WERI-Rb-1 (cell line): ENCODE data around the gene MYO7B.

Source experiments
- DNase-seq: peaks from one replicate; pipeline ENCODE4 v3.0.0-alpha.2; 2020
- H3K27ac ChIP-seq: fragments of 250-450 bp; sonication (Bioruptor Pico); 2 replicates; pipeline ENCODE4 v1.5.1; 2020; ENCODE audit warnings: mild to moderate bottlenecking, moderate library complexity
- H3K27me3 ChIP-seq: fragments of 250-450 bp; sonication (Bioruptor Pico); 2 replicates; pipeline ENCODE4 v1.5.1; 2021; ENCODE audit warnings: mild to moderate bottlenecking, low read depth, moderate library complexity; ENCODE audit not compliant: insufficient read depth, severe bottlenecking
- H3K36me3 ChIP-seq: fragments of 250-450 bp; sonication (Bioruptor Pico); 2 replicates; pipeline ENCODE4 v1.5.1; 2020; ENCODE audit warnings: mild to moderate bottlenecking, moderate library complexity
- H3K4me3 ChIP-seq: 2 replicates; pipeline ENCODE4 v1.5.1; 2011; ENCODE audit warnings: low read depth, mild to moderate bottlenecking, control low read depth, low read length
- H3K9me3 ChIP-seq: fragments of 250-450 bp; sonication (Bioruptor Pico); 2 replicates; pipeline ENCODE4 v1.5.1; 2021; ENCODE audit warnings: mild to moderate bottlenecking, moderate library complexity; ENCODE audit not compliant: severe bottlenecking
- TF ChIP-seq, protein P1 (sequence below): IDR thresholded peaks from 2 replicates; pipeline ENCODE4 v1.5.1; 2011; ENCODE audit warnings: low read depth, mild to moderate bottlenecking, control low read depth, inconsistent platforms, low read length

MYO7B gene

DNA sequence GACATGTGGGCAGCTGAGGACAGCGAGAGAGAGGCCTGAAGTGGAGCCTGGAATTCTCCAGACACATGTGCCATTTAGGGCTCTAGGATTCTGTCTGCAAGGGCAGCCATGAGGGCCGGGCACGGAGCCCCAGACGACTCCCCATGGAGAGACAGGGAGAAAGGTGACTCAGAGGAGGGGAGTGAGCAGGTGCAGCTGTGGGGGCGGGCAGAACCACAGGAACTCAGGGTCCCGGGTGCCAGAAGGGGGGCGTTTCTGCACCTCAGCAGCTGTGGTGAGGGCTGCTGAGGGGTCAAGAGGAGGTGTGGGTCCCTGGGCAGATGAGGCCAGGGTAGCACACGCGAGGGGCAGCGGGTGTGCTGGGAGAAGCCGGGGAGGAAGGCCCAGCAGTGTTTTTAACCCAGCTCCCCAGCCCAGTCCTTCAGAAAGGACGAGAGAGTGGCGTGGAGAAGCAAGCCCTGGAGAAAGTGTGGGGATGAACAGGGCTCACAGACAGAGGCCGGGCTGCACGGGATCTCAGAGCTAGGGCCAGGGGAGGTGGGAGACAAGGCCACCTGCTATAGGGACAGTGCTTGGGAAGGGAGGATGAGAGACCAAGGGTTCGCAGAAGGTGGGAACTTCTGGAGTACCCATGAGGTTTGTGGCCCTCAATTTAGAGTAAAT lies 118.1 kb downstream of the MYO7B start:
- Histone ChIP-seq H3K27me3 (no peaks in the 10 kb centered on the region), H3K36me3 (no peaks in the 10 kb centered on the region), H3K9me3 (no peaks in the 10 kb centered on the region), H3K27ac (no peak overlapping the region), H3K4me3 (no peak overlapping the region)
- TF ChIP-seq, protein P1, sequence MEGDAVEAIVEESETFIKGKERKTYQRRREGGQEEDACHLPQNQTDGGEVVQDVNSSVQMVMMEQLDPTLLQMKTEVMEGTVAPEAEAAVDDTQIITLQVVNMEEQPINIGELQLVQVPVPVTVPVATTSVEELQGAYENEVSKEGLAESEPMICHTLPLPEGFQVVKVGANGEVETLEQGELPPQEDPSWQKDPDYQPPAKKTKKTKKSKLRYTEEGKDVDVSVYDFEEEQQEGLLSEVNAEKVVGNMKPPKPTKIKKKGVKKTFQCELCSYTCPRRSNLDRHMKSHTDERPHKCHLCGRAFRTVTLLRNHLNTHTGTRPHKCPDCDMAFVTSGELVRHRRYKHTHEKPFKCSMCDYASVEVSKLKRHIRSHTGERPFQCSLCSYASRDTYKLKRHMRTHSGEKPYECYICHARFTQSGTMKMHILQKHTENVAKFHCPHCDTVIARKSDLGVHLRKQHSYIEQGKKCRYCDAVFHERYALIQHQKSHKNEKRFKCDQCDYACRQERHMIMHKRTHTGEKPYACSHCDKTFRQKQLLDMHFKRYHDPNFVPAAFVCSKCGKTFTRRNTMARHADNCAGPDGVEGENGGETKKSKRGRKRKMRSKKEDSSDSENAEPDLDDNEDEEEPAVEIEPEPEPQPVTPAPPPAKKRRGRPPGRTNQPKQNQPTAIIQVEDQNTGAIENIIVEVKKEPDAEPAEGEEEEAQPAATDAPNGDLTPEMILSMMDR = no peak
- no peak for DNase-seq

DNA sequence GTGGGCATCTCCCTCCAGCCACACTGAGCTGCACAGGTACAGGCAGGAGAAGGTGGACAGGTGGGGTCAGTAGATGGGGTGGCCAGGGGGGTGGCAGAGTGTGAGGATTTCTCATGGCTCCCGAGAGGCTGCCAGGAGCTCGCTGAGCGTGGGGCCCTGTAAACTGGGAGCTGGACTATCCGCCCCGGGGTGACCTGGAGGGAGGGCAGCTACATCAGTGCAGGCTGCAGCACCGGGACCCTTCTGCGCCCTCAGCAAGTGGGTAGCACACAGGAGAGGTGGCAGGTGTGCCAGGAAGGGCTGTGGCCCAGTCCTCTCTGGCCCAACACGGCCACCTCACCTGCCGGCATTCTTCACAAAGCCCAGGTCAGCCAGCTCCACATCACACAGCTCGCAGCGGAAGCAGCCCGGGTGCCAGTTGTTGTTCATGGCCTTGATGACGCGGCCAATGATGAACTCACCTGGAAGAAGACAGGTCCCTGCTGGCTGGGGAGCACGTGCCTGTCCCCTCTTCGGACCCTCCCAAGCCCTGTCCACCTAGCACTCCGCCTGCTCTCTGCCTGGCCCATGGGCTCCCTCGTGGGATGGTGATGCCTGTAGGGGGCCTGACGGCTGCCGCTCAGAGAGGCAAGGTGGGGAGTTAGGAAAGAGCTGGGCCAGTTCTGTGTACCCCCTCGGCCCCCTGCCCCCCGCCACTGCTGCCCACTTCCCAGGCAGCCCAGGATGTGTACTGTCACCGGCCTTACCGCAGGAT lies 118.8 kb downstream of the MYO7B start:
- Histone ChIP-seq H3K4me3 (no peak overlapping the region), H3K27ac (no peak overlapping the region), H3K36me3 (no peaks in the 10 kb centered on the region), H3K9me3 (no peaks in the 10 kb centered on the region), H3K27me3 (no peaks in the 10 kb centered on the region)
- no peak for DNase-seq
- TF ChIP-seq, protein P1 = no peak

DNA sequence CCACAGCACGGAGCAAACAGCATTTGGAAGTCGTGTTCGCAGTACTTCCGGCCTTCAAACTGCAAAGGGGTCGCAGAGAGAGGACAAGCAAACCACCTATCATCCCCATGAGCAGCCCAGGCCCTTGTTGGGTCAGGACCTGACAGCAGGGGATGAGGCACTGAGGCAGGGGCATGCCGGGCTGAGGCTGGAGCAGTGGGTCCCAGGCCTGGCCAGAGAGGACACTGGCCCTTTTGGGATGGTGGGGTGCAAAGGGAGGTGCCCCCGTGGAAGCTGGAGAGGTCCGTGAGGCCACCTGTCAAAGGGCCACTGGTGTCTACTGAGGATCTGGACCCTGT lies 119.3 kb downstream of the MYO7B start:
- Histone ChIP-seq H3K9me3 (no peaks in the 10 kb centered on the region), H3K36me3 (no peaks in the 10 kb centered on the region), H3K27ac (no peak overlapping the region), H3K4me3 (no peak overlapping the region), H3K27me3 (no peaks in the 10 kb centered on the region)
- TF ChIP-seq, protein P1 = no peak
- DNase-seq = no peak

DNA sequence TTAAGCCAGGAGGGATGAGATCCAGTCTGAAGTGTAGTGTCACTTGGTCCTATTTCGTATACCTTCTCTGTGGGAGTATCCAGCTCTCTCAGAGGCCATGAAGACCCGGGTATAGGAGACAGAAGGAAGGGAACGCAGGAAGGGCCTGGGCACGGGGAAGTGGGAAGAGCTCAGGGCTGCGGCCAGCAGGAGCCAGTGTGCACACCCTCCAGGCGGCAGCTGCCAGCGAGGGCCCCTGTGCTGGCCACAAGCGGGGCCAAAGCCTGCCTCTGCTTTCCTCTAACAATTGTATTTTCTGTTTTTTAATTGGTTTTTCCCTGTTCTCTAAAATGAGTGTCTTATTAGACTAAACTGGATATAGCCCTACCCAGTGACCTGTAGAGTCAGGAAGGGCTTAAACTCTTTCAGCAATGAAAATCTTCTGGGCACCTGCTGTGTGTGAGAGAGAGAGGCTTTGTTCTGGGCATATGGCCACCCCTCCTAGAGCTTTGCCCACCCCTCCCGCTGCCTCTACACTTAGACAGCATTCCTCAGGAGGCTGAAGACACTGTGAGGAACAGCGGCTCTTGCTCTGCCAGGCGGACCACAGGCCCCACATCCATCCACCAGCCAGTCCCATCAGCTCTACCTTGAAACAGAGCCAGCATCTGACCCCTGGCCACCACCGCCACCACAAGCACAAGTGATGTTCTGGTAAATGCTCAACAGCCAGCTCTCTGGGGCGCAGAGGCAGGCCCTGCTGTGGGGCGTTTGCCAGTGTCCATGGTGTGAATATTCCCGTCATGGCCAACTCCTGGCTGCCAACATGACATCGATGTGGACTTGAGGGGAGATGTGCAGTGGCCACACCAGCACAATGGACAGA lies 120.0 kb downstream of the MYO7B start:
- Histone ChIP-seq H3K36me3 (no peaks in the 10 kb centered on the region), H3K27ac (peak overlapping the region; percentile 27), H3K9me3 (peaks cover 3% of the 10 kb centered on the region), H3K27me3 (no peaks in the 10 kb centered on the region), H3K4me3 (no peak overlapping the region)
- TF ChIP-seq, protein P1 = peak; percentile 39
- peak; percentile 69 for DNase-seq

DNA sequence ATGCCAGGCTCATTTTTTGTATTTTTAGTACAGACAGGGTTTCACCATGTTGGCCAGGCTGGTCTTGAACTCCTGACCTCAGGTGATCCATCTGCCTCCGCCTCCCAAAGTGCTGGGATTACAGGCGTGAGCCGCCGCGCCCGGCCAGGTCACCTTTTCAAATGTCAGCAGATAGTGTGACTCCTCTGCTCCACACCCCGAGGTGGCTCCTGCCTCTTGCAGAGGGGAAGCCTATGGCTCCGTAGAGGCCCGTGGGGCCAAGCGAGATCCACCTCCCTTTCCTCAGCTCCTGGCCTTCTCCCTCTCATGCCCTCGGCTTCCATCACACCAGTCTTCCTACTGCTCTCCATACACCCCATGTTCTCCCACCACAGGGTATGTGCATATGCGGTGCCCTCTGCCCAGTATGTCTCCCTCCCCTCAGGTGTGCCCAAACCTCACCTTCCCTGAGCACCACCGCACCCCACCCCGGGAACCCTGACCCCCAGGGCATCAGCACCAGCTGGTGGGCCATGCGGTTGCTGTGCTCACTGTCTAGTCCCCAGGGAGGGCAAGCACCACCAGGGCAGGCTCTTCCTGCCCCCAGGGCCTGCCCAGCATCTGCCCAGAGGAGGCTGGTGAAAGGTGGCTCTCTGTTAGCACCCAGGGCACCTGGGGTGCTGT lies 121.2 kb downstream of the MYO7B start:
- no peaks in the 10 kb centered on the region for H3K36me3 ChIP-seq
- H3K9me3 ChIP-seq = peaks cover 3% of the 10 kb centered on the region
- TF ChIP-seq, protein P1 = no peak
- DNase-seq = no peak
- H3K27ac ChIP-seq = no peak overlapping the region
- no peaks in the 10 kb centered on the region for H3K27me3 ChIP-seq
- H3K4me3 ChIP-seq = no peak overlapping the region
